HepG2 (cell line): Measurements from ENCODE around the gene SLC25A45. TPM values are rescaled to one million over a fixed set of nuclear protein-coding genes. Genes with fewer than 3 reads are reported as not detected.
A peak's percentile ranks its signal among the peaks of the same experiment; 100 is the strongest.

Experiments
- AGO2 ChIP-seq: fragments of 200-400 bp; formaldehyde crosslinking; optimal IDR thresholded peaks from 2 replicates; pipeline ENCODE3; 2017; ENCODE audit warnings: mild to moderate bottlenecking, low read depth, low read length, moderate library complexity
- CBFB ChIP-seq: sonication (generic); formaldehyde crosslinking; IDR thresholded peaks from 2 replicates; pipeline ENCODE4 v1.4.0; 2020; ENCODE audit warnings: missing genetic modification reagents
- CERS6 ChIP-seq: sonication (generic); formaldehyde crosslinking; IDR thresholded peaks from 2 replicates; pipeline ENCODE4 v1.5.0; 2020; ENCODE audit warnings: missing genetic modification reagents
- FIP1L1 ChIP-seq: fragments of 200-400 bp; formaldehyde crosslinking; IDR thresholded peaks from 2 replicates; pipeline ENCODE4 v1.6.1; 2018; ENCODE audit warnings: low read depth, mild to moderate bottlenecking, low read length, moderate library complexity, borderline replicate concordance; ENCODE audit not compliant: insufficient read depth
- GFI1 ChIP-seq: sonication (generic); formaldehyde crosslinking; IDR thresholded peaks from 2 replicates; pipeline ENCODE4 v1.5.0; 2020; ENCODE audit warnings: missing genetic modification reagents, mild to moderate bottlenecking, borderline replicate concordance
- POLR2A ChIP-seq, 2 experiments: IDR thresholded peaks; 2 replicates each; pipeline ENCODE4 v1.6.1; 2011; ENCODE audit warnings: low read depth in 2 of 2, low read length in 2 of 2, mild to moderate bottlenecking in 1 of 2, moderate library complexity in 1 of 2; ENCODE audit not compliant: insufficient read depth in 1 of 2
- RARG ChIP-seq: sonication (generic); formaldehyde crosslinking; IDR thresholded peaks from 2 replicates; pipeline ENCODE4 v1.4.0; 2020; ENCODE audit warnings: low read depth, mild to moderate bottlenecking, missing genetic modification reagents
- TCF7 ChIP-seq: sonication (generic); IDR thresholded peaks from 2 replicates; pipeline ENCODE4 v1.6.1; 2016; ENCODE audit warnings: antibody characterized with exemption, low read depth
- XBP1 ChIP-seq: sonication (generic); formaldehyde crosslinking; IDR thresholded peaks from 2 replicates; pipeline ENCODE4 v1.5.0; 2020; ENCODE audit warnings: missing genetic modification reagents
- ZNF335 ChIP-seq: sonication (generic); formaldehyde crosslinking; IDR thresholded peaks from 2 replicates; pipeline ENCODE4 v1.4.0; 2020; ENCODE audit warnings: missing genetic modification reagents
- ZNF687 ChIP-seq: sonication (generic); formaldehyde crosslinking; IDR thresholded peaks from 2 replicates; pipeline ENCODE4 v1.5.1; 2020; ENCODE audit warnings: mild to moderate bottlenecking, missing genetic modification reagents, moderate library complexity
- ZNF781 ChIP-seq: sonication (generic); formaldehyde crosslinking; IDR thresholded peaks from 2 replicates; pipeline ENCODE4 v1.5.1; 2020; ENCODE audit warnings: borderline replicate concordance, mild to moderate bottlenecking, missing genetic modification reagents; ENCODE audit errors: not compliant biosample characterization
- ZNF841 ChIP-seq: sonication (generic); formaldehyde crosslinking; IDR thresholded peaks from 2 replicates; pipeline ENCODE4 v1.8.1; 2023; ENCODE audit warnings: missing genetic modification reagents, borderline replicate concordance
- ZSCAN29 ChIP-seq: sonication (generic); formaldehyde crosslinking; conservative IDR thresholded peaks from 2 replicates; pipeline ENCODE4 v1.4.0; 2020; ENCODE audit warnings: mild to moderate bottlenecking, missing genetic modification reagents
- polyA plus RNA-seq, 8 experiments: library from polyadenylated mRNA; depleted of rRNA in 3 of 8; stranded (reverse) in 7 of 8; unstranded in 1 of 8; fragments of >200 nt; fragmentation: Illumina TruSeq in 4 of 8; extraction: Trizol in 4 of 8; gene quantifications; 2 replicates each; pipeline versions ENCODE4 v1.2.1 to v1.2.3, GENCODE V29; 2011 to 2016; ENCODE audit warnings: low read depth in 4 of 8, missing spikeins in 1 of 8, mixed read lengths in 1 of 8; ENCODE audit not compliant: insufficient read depth in 1 of 8
- total RNA-seq, 5 experiments: library from RNA; depleted of rRNA; stranded (reverse); fragments of >200 nt; fragmentation: Illumina TruSeq; extraction: Trizol; gene quantifications; 2 replicates each; pipeline ENCODE4 v1.2.3, GENCODE V29; 2016; ENCODE audit warnings: low read depth in 1 of 5
- TF ChIP-seq, protein P1 (sequence below): sonication (generic); formaldehyde crosslinking; IDR thresholded peaks from 2 replicates; pipeline ENCODE4 v1.9.0; 2021; ENCODE audit warnings: missing genetic modification reagents, borderline replicate concordance
- TF ChIP-seq, protein P2 (sequence below): fragments of 450-650 bp; IDR thresholded peaks from 2 replicates; pipeline ENCODE4 v1.6.1; 2016
- TF ChIP-seq, protein P3 (sequence below): sonication (generic); formaldehyde crosslinking; IDR thresholded peaks from 2 replicates; pipeline ENCODE4 v1.4.0; 2020; ENCODE audit warnings: missing genetic modification reagents
- TF ChIP-seq, protein P4 (sequence below): sonication (generic); formaldehyde crosslinking; IDR thresholded peaks from 2 replicates; pipeline ENCODE4 v1.8.0; 2022; ENCODE audit warnings: missing genetic modification reagents, mild to moderate bottlenecking, inconsistent platforms, borderline replicate concordance

Gene SLC25A45
- total and polyA plus RNA-seq, 2 of the 13 experiments (the other 11 are each of a cell fraction or from before 2014, with no cell fraction given), result 1.2 to 3.4 TPM

GRCh38 chr11:65418681-65419459, 36.4 kb upstream of the SLC25A45 start (continued):
- TF ChIP-seq FIP1L1, result peak; percentile 55; the same call in 1 of the 2 replicates
- TF ChIP-seq, protein P1, sequence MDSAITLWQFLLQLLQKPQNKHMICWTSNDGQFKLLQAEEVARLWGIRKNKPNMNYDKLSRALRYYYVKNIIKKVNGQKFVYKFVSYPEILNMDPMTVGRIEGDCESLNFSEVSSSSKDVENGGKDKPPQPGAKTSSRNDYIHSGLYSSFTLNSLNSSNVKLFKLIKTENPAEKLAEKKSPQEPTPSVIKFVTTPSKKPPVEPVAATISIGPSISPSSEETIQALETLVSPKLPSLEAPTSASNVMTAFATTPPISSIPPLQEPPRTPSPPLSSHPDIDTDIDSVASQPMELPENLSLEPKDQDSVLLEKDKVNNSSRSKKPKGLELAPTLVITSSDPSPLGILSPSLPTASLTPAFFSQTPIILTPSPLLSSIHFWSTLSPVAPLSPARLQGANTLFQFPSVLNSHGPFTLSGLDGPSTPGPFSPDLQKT (CRISPR knock-in tag), result no peak
- TF ChIP-seq, protein P2, sequence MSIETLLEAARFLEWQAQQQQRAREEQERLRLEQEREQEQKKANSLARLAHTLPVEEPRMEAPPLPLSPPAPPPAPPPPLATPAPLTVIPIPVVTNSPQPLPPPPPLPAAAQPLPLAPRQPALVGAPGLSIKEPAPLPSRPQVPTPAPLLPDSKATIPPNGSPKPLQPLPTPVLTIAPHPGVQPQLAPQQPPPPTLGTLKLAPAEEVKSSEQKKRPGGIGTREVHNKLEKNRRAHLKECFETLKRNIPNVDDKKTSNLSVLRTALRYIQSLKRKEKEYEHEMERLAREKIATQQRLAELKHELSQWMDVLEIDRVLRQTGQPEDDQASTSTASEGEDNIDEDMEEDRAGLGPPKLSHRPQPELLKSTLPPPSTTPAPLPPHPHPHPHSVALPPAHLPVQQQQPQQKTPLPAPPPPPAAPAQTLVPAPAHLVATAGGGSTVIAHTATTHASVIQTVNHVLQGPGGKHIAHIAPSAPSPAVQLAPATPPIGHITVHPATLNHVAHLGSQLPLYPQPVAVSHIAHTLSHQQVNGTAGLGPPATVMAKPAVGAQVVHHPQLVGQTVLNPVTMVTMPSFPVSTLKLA, result peak; percentile 77
- no peak for TF ChIP-seq CERS6
- peak; percentile 53; the same call in 1 of the 2 replicates for TF ChIP-seq ZSCAN29 (CRISPR knock-in tag)
- TF ChIP-seq POLR2A (IDR thresholded peaks at IDR 0.05; ENCODE audit: insufficient read depth in 1 of 2, low read depth in 2 of 2, low read length in 2 of 2), result peak in 1 of 2 experiments; percentile 92; a peak in 2 of 4 replicates
- TF ChIP-seq AGO2, result peak; percentile 91
- TF ChIP-seq RARG (CRISPR knock-in tag), result no peak
- peak; percentile 97 for TF ChIP-seq ZNF687 (CRISPR knock-in tag)
- TF ChIP-seq, protein P3, sequence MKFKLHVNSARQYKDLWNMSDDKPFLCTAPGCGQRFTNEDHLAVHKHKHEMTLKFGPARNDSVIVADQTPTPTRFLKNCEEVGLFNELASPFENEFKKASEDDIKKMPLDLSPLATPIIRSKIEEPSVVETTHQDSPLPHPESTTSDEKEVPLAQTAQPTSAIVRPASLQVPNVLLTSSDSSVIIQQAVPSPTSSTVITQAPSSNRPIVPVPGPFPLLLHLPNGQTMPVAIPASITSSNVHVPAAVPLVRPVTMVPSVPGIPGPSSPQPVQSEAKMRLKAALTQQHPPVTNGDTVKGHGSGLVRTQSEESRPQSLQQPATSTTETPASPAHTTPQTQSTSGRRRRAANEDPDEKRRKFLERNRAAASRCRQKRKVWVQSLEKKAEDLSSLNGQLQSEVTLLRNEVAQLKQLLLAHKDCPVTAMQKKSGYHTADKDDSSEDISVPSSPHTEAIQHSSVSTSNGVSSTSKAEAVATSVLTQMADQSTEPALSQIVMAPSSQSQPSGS (CRISPR knock-in tag), result peak; percentile 82
- no peak for TF ChIP-seq XBP1 (CRISPR knock-in tag)
- peak; percentile 94 for TF ChIP-seq TCF7
- peak; percentile 92 for TF ChIP-seq GFI1 (CRISPR knock-in tag)
- TF ChIP-seq ZNF781 (CRISPR knock-in tag), result peak; percentile 69
- peak; percentile 35; the same call in 1 of the 2 replicates for TF ChIP-seq ZNF335
- peak; percentile 94 for TF ChIP-seq CBFB (CRISPR knock-in tag)
- TF ChIP-seq, protein P4, sequence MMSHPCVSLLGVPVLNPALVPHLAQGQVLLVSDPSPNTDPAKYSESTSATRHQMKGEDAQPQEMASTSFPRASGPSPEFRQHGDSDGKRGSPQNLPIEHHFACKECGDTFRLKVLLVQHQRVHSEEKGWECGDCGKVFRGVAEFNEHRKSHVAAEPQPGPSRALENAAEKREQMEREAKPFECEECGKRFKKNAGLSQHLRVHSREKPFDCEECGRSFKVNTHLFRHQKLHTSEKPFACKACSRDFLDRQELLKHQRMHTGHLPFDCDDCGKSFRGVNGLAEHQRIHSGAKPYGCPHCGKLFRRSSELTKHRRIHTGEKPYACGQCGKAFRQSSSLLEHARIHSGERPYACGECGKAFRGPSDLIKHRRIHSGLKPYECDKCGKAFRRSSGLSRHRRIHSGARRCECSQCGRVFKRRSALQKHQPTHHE (CRISPR knock-in tag), result peak; percentile 53; the same call in 1 of the 2 replicates
- TF ChIP-seq ZNF841 (CRISPR knock-in tag), result no peak
